HG02973 (cell line): Measurements from ENCODE around the gene TRERF1.
"Not testable (repeated sequence)": the region's sequence is repeated elsewhere in the genome, so short reads cannot be mapped to it uniquely, and the experiment has no call there.

ENCODE experiments used
- ATAC-seq: cut with Tn5 transposase; IDR thresholded peaks from one replicate; pipeline ENCODE4 v1.9.1; 2021; ENCODE audit warnings: moderate library complexity; ENCODE audit not compliant: unreplicated experiment

The TRERF1 gene

DNA sequence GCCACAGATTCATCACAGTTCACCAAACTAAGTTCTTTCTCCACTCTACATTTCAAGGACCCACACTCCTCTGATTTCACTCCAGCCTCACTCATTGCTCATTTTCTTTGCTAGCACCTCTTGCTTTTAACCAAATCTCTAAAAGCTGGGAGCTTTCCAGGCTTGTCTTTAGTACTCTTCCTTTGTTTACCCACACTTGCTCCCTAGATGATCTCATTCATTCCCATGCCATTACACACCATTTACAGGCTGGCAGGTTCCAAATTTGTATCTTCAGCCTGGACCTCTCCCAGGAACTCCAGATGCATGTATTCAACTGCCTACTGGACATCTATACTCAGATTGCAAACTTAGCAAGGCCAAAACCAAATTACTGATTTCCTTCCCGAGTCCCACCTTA is 251.7 kb downstream of the TRERF1 start:
- ATAC-seq, result no peak

DNA sequence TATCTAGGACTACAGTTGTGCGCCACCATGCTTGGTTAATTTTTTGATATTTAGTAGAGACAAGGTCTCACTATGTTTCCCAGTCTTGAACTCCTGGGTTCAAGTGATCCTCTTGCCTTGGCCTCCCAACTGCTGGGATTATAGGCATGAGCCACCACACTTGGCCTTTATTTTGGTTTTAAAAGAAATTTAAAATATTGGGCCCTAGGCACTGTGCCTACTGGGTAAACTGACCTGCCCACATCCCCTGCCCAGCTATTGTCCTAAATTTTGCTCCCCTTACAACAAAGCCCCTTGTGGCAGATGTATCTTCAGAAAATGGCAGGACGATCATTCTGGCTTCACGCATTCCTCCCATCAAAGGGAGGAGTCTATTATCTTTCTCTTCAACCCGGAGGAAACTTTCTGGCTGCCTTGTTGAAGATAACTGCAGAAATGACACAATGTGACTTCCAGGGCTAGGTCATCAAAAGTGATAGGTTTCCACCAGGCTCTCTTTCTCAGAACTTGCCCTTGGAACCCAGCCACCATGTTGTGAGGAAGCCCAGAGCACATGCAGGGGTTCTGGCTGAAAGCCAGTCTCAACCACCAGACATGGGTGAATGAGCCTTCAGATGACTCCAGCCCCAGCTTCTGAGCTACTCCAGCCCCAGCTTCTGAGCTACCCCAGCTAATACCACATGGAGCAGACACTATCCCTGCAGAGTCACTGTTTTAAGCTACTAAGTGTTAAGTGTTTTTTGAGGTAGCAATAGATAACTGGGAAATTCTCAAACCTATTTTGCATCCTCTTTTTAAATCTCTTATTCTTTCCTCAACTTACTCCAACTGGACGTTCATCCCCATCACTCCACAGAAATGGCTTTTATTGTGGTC is 252.4 kb downstream of the TRERF1 start:
- no peak for ATAC-seq

DNA sequence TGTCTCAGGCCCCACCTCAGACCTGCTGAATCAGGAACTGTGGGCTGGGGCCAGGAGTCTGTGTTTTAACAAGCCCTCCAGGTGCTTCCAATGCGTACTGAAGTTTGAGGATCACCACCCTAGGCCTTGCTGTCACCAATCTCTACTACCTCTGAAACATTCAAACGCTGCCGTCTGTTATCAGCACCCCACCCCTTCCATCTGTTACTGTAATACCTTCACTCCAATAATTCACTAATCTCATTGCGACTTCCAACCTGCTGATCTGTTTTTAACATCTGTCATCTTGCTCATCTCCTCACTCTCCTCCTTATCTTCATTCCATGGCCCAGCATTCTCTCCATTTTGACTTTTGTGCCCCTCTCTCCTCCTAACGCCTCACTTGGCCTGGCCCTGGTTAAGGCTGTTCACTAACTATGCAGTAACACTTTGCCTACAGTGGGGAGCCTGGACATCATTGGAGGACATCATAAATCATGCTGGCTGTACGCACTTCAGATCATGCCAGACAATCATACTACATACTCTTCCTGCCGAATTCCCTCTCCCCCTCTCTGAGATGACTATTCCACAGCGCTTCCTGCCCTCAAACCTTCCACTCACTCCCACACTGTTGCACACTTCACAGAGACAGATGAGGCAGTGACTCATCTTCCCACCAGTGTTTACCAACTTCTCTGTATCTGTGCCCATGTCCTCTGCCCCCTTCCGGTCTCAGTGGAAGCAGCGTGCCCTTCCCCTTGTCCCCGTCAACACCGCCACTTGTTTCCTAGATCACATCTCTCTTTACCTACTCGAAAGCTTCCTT is 254.0 kb downstream of the TRERF1 start:
- no peak for ATAC-seq

DNA sequence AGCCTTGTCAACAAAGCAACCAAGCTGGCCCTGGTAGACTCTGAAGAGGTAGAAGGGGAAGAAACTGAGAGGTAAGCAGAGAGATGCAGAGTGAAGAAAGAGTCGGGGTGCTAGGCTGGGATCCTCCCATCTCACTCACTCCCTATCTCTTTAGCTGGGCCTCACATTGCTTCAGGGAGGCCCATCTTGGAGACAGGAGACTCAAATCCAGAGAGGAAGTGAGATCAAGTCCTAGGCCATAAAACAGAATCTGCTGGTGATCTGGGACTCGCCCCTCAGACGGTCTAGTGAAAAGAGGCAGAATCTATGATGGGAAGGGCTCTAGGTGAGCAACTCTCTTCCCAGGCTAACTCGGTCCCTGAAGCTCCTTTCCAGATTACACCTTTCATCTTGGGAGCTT is 256.3 kb downstream of the TRERF1 start:
- no peak for ATAC-seq

DNA sequence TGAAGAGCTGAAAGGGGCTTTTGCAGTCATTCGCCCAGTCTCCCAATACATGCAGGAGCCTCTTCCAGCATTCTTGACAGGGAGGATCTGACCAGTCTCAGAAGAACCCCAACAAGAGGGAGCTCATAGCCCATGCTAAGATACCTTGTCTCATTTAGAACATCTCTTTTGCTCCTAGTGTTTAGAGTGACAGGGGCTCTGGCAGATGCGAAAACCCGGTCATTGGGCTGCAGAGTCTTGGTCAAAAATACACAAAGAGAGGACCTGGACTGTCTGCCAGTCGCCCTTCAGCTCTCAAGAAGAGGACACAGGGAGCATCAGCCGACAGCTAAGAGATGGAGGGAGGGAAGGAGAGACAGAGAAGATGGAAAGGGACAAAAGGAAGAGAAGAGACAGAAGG is 257.7 kb downstream of the TRERF1 start:
- ATAC-seq, result no peak

DNA sequence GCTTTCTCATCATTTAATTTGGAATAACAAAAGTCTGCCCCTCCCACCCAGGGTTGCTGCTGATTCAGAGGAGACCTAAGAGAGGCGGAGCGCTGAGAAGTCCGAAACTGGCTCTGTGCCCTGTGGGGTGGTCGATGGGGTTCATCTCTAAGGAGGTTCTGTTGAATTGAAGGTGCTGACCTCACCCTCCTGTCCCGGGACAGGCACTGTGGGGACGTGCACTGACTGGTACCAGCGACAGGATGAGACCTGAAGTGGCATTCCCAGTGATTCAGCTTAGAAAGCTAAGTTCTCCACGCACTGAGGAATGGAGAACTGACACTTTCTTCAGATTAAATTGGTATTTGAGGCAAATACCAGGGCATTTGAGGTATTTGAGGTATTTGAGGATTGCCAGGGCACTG is 258.2 kb downstream of the TRERF1 start:
- ATAC-seq, result no peak

DNA sequence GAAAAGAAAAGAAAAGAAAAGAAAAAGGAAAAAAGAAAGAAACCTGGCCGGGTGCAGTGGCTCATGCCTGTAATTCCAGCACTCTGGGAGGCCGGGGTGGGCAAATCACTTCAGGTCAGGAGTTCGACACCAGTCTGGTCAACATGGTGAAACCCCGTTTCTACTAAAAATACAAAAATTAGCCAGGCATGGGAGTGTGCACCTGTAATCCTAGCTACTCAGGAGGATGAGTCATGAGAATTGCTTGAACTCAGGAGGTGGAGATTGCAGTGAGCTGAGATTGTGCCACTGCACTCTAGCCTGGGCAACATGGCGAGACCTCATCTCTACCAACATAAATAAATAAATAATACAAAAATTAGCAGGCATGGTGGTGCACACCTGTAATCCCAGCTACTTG is 259.3 kb downstream of the TRERF1 start:
- not testable (repeated sequence) for ATAC-seq

DNA sequence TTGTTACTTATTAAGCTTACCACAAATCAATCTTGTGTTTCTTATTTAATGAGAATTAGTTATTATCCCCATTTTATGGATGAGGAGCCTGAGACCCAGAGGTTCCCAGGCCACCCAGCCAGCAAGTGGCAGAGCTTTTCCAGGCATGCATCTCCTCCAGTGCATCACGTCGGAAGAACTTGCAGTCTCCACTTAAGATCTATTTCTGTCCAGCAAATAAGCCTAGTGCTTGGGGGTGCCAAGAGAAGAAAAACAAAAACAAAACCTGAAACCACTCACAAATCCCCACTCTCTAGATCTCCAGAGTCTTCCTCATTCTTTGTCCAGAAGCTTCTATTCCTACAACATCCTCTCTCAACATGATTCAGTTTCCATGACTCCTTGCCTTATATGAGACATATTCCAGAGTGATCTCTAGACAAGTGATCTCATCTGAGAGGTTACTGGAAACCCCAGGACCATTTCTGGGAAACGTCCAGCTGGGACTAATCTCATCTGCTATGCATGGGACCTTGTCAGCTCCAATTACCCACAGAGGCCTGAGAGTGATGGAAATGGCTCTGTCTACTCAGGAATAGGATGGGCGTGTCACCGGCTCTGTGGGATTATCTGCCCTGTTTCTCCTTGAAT is 261.1 kb downstream of the TRERF1 start:
- ATAC-seq, result no peak

DNA sequence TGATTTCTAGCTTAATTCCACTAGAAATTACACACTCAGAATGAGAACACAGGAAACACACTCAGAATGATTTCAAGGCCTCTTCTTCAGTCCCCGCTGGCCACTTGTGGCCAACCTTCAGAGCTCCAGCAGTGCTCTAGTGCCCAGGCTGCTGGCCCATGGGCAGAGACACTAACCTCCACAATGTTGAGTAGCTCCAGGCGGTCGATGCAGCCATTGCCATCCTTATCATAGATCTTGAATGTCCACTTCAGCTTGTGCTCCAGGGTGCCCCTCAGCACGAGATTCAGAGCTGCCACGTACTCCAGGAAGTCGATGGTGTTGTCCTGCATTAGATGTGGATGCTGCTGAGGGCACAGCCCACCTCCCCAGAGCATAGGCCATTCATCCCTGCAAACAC is 263.3 kb downstream of the TRERF1 start:
- ATAC-seq, result no peak

DNA sequence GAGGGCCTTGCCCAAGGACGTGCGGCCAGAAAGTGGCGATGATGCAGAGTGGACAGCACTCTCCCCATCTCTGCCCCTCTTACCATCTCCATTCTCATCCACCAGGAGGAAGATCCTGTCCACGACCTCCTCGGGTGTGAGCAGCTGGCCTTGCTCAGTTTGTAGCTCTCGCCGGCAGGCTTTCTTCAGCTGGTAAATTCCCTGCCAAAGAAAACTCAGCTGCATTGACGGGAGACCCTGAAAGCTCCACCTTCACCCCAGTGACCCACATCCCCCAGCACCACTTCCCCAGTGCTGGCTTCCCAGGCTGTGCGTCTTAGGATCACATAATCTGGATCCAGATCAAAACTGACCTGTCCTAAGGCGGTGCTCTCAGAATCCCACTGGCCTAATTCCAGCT is 266.1 kb downstream of the TRERF1 start:
- ATAC-seq, result no peak

DNA sequence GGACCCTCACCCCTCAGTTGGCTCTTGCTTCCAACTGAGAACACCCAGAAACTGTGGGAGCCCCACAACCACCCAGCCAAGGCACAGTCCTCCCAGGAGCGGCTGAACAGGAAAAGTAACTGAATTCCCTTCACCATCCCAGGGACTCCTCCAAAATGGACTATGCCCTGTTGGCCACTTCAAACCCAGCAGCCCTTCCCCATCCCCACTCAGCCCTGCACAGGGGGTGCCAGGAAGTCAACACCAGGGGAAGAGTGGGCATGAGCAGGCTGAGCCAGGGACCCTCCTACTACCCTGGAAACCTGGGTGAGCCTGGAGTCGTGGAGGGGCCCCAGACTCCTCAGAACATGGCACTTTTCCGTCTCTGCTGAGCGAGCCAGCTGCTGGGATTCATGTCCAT is 267.3 kb downstream of the TRERF1 start:
- no peak for ATAC-seq

DNA sequence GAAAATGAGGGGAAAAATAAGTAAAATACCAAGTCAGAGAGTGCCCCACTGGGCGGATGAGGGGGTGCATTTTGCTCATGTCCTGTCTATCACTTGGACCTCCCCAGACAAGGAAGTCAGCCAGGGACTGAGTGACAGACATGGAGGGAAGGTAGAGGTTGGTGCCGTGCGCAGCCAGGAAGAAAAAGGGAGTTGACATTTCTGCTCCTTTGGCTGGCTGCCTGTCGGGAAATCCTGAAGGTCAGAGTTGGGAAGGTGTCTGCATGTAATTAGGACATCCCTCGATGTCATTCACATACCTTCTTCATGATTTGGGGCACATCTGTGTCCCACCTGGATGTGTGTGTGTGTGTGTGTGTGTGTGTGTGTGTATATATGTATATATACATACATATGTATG is 269.6 kb downstream of the TRERF1 start:
- ATAC-seq, result no peak

DNA sequence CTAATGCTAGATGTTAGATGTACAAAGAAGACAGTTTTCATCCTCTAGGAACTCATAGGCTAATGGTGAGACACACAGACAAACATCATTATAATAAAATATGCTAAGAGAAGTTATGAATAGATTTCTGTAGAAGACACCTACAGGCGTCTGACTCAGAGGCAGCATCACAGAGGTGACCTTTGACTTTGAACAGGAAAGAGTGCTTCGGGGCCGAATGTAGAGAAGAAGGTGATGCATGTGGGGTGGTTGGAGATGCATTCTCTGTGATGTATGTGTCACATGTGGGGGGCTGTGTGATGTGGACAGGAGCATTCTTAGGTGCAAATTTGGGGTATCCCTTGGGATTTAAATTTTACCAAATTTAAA is 271.8 kb downstream of the TRERF1 start:
- ATAC-seq, result no peak

DNA sequence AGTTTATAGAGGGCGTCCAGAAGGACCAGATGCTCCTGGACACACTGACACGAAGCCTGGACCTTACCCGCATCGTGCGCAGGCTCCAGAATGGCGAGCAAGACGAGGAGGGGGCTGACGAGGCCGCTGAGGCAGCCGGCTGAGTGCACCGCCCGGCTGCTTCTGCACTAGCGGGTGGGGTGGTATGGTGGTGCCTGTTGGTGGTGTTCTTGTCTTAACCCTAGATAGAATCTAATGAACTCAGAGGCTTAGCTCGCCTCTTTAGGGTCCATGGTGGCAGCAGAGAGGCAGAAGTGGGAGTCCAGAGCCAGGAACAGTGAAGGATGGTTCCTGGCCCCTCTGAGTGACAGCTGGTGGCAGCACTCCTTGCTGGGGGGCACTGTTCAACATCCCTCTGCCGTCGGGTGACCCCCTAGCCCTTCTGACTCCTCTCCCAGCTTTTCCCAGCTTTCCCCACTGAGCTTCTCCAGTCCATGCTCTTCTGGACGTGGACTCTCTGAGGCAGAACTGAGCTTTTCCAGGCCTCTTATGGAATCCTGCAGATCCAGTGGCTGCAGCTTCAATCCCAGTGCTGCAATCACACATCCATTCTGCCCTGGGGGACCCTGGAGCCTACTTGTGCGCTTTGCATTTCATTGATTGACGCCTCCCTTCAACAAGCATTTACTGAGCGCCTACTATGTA is 272.3 kb downstream of the TRERF1 start:
- ATAC-seq, result no peak

DNA sequence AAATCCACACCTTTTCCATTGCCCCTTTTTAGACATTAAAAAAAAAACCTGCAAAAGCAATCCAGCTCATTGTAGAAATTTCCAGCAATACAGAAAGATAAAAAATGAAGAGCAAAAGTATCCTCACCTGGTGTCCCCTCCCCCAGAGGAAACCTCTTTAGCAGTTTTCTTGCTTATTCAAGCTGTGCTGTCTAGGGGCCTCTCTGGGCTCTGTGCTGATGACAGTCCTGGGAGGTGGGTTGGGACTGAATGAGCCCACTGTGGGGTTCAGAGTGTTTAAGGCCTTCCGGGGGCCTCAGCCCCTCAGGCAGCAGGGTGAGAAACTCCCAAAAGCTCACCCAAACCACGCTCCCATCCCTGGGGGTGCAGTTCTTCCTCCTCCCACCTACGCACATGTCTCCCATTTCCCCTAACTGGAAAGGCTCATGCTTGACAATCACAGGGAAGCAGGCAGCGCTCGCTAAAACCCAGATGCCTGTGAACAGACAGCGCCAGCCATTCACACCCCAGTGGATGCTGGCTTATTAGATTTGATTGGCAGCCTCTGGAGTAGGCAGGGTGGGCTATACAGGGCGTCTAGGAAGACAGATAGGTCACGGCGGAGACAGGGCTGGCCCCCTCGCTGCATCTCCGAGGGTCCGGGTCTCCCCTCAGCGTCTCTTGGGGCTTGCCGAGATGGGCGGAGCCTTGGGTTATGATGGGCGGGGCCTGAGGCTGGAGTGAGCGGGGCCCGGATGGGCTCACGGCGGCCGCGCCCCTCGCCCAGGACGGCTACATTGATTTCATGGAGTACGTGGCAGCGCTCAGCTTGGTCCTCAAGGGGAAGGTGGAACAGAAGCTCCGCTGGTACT is 274.0 kb downstream of the TRERF1 start:
- ATAC-seq, result no peak

DNA sequence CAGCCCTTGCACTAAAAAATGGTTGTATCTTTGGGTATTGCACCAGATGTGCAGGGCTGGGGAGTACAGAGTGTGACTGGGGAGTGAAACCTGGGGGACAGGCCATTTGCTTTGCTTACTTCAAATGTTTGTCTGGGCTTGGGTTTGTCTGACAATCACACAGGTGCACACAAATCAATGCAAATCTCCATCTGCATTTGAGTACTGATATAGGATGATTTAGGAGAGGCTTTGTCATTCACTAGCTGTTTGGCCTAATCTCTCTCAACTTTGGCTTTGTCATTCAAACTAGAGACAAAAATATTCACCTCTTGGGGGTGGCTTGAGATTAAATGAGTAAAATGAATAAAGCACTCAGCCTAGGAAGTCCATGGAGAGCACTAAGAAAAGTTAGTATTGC is 274.7 kb downstream of the TRERF1 start:
- ATAC-seq, result no peak

DNA sequence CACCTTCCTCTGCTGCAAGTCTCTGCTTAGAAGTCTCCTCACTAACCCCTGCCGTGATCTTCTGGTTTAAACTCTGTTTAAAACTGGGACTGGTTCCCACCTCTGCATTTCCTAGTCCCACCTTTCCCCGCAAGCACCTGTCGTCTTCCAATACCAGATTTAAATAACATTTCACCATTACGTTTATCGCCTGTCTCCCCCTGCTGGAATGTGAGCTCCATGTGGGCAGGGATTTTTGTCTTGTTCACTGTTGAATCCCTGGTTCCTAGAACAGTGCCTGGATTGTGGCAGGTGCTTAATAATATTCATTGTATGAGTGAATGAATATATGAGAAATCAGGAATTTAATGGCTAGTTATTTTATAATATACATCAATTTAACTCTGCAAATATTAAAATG is 275.9 kb downstream of the TRERF1 start:
- no peak for ATAC-seq
